Parathyroid adenoma (tissue), 2 donors: ENCODE data around the gene MYPN.

ENCODE experiments used
- H2AFZ ChIP-seq: fragments of 300-600 bp; sonication (generic); one replicate; pipeline ENCODE4 v1.7.0; 2017; ENCODE audit warnings: antibody characterized with exemption, mild to moderate bottlenecking
- H3K27ac ChIP-seq: fragments of 300-600 bp; sonication (generic); one replicate; pipeline ENCODE4 v1.7.0; 2017
- H3K27me3 ChIP-seq: fragments of 300-600 bp; sonication (generic); one replicate; pipeline ENCODE4 v1.7.0; 2017; ENCODE audit warnings: low read length; ENCODE audit not compliant: control insufficient read depth, insufficient read depth
- H3K36me3 ChIP-seq: fragments of 300-600 bp; sonication (generic); one replicate; pipeline ENCODE4 v1.7.0; 2017; ENCODE audit warnings: low read length; ENCODE audit not compliant: control insufficient read depth, insufficient read depth
- H3K4me1 ChIP-seq: fragments of 300-600 bp; sonication (generic); one replicate; pipeline ENCODE4 v1.7.0; 2017; ENCODE audit warnings: control low read depth
- H3K4me2 ChIP-seq: fragments of 300-600 bp; sonication (generic); one replicate; pipeline ENCODE4 v1.7.0; 2017; ENCODE audit warnings: low read length
- H3K4me3 ChIP-seq: fragments of 300-600 bp; sonication (generic); one replicate; pipeline ENCODE4 v1.7.0; 2017; ENCODE audit warnings: low read depth, low read length
- H3K79me2 ChIP-seq: fragments of 300-600 bp; sonication (generic); one replicate; pipeline ENCODE4 v1.7.0; 2017; ENCODE audit warnings: control low read depth
- H3K9ac ChIP-seq: fragments of 300-600 bp; sonication (generic); one replicate; pipeline ENCODE4 v1.7.0; 2017; ENCODE audit warnings: mild to moderate bottlenecking
- H3K9me3 ChIP-seq: fragments of 300-600 bp; sonication (generic); one replicate; pipeline ENCODE4 v1.7.0; 2017; ENCODE audit warnings: low read length; ENCODE audit not compliant: control insufficient read depth
- CTCF ChIP-seq: fragments of 300-600 bp; sonication (generic); IDR thresholded peaks from one replicate; pipeline ENCODE4 v1.7.0; 2017; ENCODE audit warnings: antibody characterized with exemption, mild to moderate bottlenecking
- donor health status: primary hyperparathyroidism.

The MYPN gene

GRCh38 chr10:68158031-68158430 lies 48.7 kb downstream of the MYPN start:
- H3K4me1 ChIP-seq: peaks cover 5% of the 10 kb centered on the region
- H3K4me2 ChIP-seq: no peak overlapping the region
- no peaks in the 10 kb centered on the region for H3K36me3 ChIP-seq
- no peaks in the 10 kb centered on the region for H3K9me3 ChIP-seq
- H3K4me3 ChIP-seq: no peak overlapping the region
- H3K79me2 ChIP-seq: no peaks in the 10 kb centered on the region
- no peaks in the 10 kb centered on the region for H3K27me3 ChIP-seq
- no peak overlapping the region for H3K9ac ChIP-seq
- no peak overlapping the region for H2AFZ ChIP-seq
- TF ChIP-seq CTCF: no peak
- no peak overlapping the region for H3K27ac ChIP-seq

- H3K9me3 ChIP-seq: no peaks in the 10 kb centered on the region
- H3K27me3 ChIP-seq: no peaks in the 10 kb centered on the region
- no peaks in the 10 kb centered on the region for H3K79me2 ChIP-seq
- no peaks in the 10 kb centered on the region for H3K36me3 ChIP-seq
- no peak overlapping the region for H3K4me3 ChIP-seq
- H3K4me1 ChIP-seq: no peaks in the 10 kb centered on the region
- H2AFZ ChIP-seq: no peak overlapping the region
- no peak for TF ChIP-seq CTCF
- no peak overlapping the region for H3K27ac ChIP-seq
- no peak overlapping the region for H3K9ac ChIP-seq
- H3K4me2 ChIP-seq: no peak overlapping the region
Observed at GRCh38 chr10:68163735-68164134, 54.4 kb downstream of the MYPN start.

- Histone ChIP-seq H3K27ac (no peak overlapping the region), H3K9ac (no peak overlapping the region), H3K4me3 (no peak overlapping the region), H3K4me2 (no peak overlapping the region), H3K79me2 (no peaks in the 10 kb centered on the region), H3K27me3 (no peaks in the 10 kb centered on the region), H3K36me3 (no peaks in the 10 kb centered on the region), H3K9me3 (no peaks in the 10 kb centered on the region), H2AFZ (no peak overlapping the region), H3K4me1 (no peaks in the 10 kb centered on the region)
- no peak for TF ChIP-seq CTCF
Observed at GRCh38 chr10:68165643-68166042, 56.4 kb downstream of the MYPN start.

GRCh38 chr10:68166871-68167585 lies 57.7 kb downstream of the MYPN start:
- Histone ChIP-seq H3K79me2 (no peaks in the 10 kb centered on the region), H2AFZ (no peak overlapping the region), H3K27me3 (no peaks in the 10 kb centered on the region), H3K27ac (no peak overlapping the region), H3K9ac (no peak overlapping the region), H3K36me3 (no peaks in the 10 kb centered on the region), H3K4me3 (no peak overlapping the region), H3K4me1 (no peaks in the 10 kb centered on the region), H3K9me3 (no peaks in the 10 kb centered on the region), H3K4me2 (no peak overlapping the region)
- TF ChIP-seq CTCF: no peak

GRCh38 chr10:68167586-68168189 lies 58.4 kb downstream of the MYPN start:
- Histone ChIP-seq H3K79me2 (no peaks in the 10 kb centered on the region), H3K4me3 (no peak overlapping the region), H3K36me3 (no peaks in the 10 kb centered on the region), H3K27ac (no peak overlapping the region), H3K9me3 (no peaks in the 10 kb centered on the region), H3K9ac (no peak overlapping the region), H2AFZ (no peak overlapping the region), H3K4me2 (no peak overlapping the region), H3K27me3 (no peaks in the 10 kb centered on the region), H3K4me1 (no peaks in the 10 kb centered on the region)
- TF ChIP-seq CTCF: no peak
